Cardiac muscle cell (in vitro differentiated cells and primary cell): ENCODE data around the gene REPS2. TPM values are rescaled to one million over a fixed set of nuclear protein-coding genes. Genes with fewer than 3 reads are reported as not detected.
A peak's percentile ranks its signal among the peaks of the same experiment; 100 is the strongest.

Experiments used
- DNase-seq, 2 donors: peaks; one replicate each; pipeline versions ENCODE4 v3.0.0 to v3.0.0-alpha.2; 2010 to 2017; ENCODE audit warnings: low read depth in 1 of 2, low spot score in 1 of 2
- H3K27ac ChIP-seq: fragments of 200-600 bp; sonication (generic); 2 replicates; pipeline ENCODE4 v1.5.1; 2016
- H3K27me3 ChIP-seq: fragments of 200-600 bp; sonication (generic); 2 replicates; pipeline ENCODE4 v1.6.0; 2016; ENCODE audit warnings: control low read depth
- H3K36me3 ChIP-seq: fragments of 200-600 bp; sonication (generic); 2 replicates; pipeline ENCODE4 v1.5.1; 2016; ENCODE audit warnings: control low read depth
- H3K4me1 ChIP-seq: fragments of 200-600 bp; sonication (generic); 2 replicates; pipeline ENCODE4 v1.8.1; 2017; ENCODE audit warnings: low read depth, mild to moderate bottlenecking, mixed run types
- H3K4me3 ChIP-seq: fragments of 200-600 bp; sonication (generic); 2 replicates; pipeline ENCODE4 v1.5.1; 2016; ENCODE audit warnings: mild to moderate bottlenecking
- H3K9me3 ChIP-seq: fragments of 200-600 bp; sonication (generic); 2 replicates; pipeline ENCODE4 v1.5.1; 2017; ENCODE audit warnings: low read depth, mild to moderate bottlenecking, control low read depth
- polyA plus RNA-seq: library from polyadenylated mRNA; unstranded; fragments of >200 nt; fragmentation: Nextera tagmentation; extraction: Ambion mirVana; gene quantifications from 2 replicates; pipeline ENCODE4 v1.2.1, GENCODE V29; 2016
- total RNA-seq: library from RNA; depleted of rRNA; stranded (reverse); fragments of >200 nt; gene quantifications from 2 replicates; pipeline ENCODE4 v1.2.3, GENCODE V29; 2016
- TF ChIP-seq, protein P1 (sequence below): IDR thresholded peaks from 2 replicates; pipeline ENCODE4 v1.5.1; 2012; ENCODE audit warnings: low read depth, mild to moderate bottlenecking, low read length

The REPS2 gene
- total and polyA plus RNA-seq, 2 experiments from 2014 or later: 6.0 to 9.1 TPM

DNA sequence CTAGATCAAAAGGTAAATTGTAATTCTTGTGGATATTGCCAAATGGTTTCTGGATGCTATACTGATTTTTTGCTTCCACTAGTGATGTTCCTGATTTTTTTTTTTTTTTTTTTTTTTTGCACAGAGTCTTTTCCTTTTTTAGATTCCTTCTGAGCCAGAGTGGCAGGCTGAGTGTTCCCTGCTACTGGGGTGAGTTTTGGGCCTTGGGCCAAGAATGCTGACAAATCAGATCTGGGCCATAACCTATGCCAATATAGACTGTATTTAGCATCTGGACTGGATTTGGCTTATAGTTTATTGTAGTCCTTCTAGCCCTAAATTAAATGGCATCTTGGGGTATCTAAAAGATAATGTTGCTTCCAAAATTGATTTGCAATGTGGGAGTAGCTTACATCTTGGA is 52.8 kb downstream of the REPS2 start:
- no peaks in the 10 kb centered on the region for H3K9me3 ChIP-seq
- H3K36me3 ChIP-seq: no peaks in the 10 kb centered on the region
- peak in 1 of 2 donors; percentile 55 for DNase-seq
- TF ChIP-seq, protein P1, sequence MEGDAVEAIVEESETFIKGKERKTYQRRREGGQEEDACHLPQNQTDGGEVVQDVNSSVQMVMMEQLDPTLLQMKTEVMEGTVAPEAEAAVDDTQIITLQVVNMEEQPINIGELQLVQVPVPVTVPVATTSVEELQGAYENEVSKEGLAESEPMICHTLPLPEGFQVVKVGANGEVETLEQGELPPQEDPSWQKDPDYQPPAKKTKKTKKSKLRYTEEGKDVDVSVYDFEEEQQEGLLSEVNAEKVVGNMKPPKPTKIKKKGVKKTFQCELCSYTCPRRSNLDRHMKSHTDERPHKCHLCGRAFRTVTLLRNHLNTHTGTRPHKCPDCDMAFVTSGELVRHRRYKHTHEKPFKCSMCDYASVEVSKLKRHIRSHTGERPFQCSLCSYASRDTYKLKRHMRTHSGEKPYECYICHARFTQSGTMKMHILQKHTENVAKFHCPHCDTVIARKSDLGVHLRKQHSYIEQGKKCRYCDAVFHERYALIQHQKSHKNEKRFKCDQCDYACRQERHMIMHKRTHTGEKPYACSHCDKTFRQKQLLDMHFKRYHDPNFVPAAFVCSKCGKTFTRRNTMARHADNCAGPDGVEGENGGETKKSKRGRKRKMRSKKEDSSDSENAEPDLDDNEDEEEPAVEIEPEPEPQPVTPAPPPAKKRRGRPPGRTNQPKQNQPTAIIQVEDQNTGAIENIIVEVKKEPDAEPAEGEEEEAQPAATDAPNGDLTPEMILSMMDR: no peak
- H3K27ac ChIP-seq: no peak overlapping the region
- H3K4me1 ChIP-seq: peaks cover 7% of the 10 kb centered on the region
- H3K4me3 ChIP-seq: no peak overlapping the region
- H3K27me3 ChIP-seq: no peaks in the 10 kb centered on the region

DNA sequence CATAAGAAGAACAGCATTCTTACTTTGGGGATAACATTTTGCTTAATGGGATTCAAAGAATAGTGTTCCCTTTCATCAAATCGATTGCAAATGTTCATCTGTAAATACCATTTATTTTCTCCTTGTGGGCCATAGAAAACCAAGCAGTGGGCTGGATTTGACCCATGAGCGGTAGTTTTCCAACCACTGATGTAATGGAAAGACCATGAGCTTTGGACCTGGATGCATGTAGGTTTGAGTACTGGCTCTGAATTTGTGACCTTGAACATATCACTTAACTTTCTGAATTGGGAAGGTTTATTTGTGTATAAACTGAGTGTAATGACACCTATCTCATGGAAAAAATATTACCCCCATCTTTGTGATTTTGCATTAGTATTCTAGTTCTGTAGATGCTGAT is 54.3 kb downstream of the REPS2 start:
- no peak for DNase-seq
- Histone ChIP-seq H3K9me3 (no peaks in the 10 kb centered on the region), H3K27ac (no peak overlapping the region), H3K4me1 (peaks cover 7% of the 10 kb centered on the region), H3K4me3 (no peak overlapping the region), H3K36me3 (no peaks in the 10 kb centered on the region), H3K27me3 (no peaks in the 10 kb centered on the region)
- TF ChIP-seq, protein P1: no peak

DNA sequence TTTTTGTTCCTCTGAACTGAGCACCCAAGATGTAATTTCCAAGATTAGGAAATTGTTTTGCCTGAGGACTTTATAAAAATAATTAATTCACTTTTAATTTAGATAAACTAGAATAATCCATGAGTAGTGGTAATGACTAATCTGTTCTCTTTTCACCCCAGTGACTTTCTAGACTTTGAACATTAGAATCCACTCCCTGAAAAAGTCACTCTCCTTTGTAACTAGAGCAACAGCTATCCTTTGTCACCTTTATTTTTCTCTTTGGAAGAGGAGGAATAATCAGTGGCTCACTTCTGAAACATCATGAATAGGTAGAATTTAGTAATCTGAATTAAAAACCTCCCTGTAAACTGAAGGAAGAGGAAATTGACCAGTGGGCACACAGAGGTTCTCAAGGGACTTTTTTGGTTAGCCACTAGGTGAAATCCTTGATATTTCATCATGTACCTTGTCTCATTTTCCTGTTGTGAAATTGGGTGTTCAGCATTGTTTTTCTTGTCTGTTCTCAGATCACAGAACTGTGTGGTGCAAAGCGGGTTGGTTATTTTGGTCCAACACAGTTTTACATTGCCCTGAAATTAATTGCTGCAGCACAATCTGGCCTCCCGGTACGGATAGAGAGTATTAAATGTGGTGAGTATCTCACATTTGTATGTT is 59.4 kb downstream of the REPS2 start:
- no peaks in the 10 kb centered on the region for H3K27me3 ChIP-seq
- H3K9me3 ChIP-seq: no peaks in the 10 kb centered on the region
- TF ChIP-seq, protein P1: no peak
- no peak overlapping the region for H3K27ac ChIP-seq
- no peak overlapping the region for H3K4me3 ChIP-seq
- no peaks in the 10 kb centered on the region for H3K4me1 ChIP-seq
- no peaks in the 10 kb centered on the region for H3K36me3 ChIP-seq
- peak in 1 of 2 donors; percentile 51 for DNase-seq

DNA sequence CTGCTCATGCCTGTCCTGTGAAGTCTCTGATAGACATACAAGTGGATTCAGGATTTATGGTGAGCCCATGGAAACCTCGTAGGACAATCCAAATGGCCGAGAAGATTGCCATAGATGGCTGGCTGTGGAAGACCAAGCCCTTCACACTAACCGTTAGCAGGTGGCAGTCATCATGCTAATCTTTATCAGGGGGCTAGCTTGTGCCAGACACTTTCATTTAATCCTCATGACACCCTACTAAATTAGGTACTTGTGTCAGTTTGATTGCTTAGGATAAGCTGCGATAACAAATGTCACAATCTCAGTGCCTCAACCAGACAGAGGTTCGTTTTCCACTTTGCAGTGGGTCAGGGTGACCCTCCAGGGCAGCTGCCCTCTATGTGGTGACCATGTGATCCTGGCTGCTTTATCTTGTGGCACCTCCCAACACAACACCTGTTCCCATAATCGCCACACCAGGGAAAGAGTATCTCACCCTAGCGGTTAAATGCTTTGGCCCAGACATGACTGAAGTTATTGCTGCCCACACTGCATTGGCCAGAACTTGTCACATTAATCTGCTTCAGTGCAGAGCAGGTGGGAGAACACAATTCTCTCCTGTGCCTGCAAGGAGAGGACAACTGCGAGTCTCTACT is 60.8 kb downstream of the REPS2 start:
- H3K9me3 ChIP-seq: no peaks in the 10 kb centered on the region
- H3K27me3 ChIP-seq: no peaks in the 10 kb centered on the region
- no peak overlapping the region for H3K4me3 ChIP-seq
- peak; percentile 23 to 34 for DNase-seq
- no peaks in the 10 kb centered on the region for H3K36me3 ChIP-seq
- TF ChIP-seq, protein P1: peak; percentile 33
- H3K4me1 ChIP-seq: no peaks in the 10 kb centered on the region
- no peak overlapping the region for H3K27ac ChIP-seq

DNA sequence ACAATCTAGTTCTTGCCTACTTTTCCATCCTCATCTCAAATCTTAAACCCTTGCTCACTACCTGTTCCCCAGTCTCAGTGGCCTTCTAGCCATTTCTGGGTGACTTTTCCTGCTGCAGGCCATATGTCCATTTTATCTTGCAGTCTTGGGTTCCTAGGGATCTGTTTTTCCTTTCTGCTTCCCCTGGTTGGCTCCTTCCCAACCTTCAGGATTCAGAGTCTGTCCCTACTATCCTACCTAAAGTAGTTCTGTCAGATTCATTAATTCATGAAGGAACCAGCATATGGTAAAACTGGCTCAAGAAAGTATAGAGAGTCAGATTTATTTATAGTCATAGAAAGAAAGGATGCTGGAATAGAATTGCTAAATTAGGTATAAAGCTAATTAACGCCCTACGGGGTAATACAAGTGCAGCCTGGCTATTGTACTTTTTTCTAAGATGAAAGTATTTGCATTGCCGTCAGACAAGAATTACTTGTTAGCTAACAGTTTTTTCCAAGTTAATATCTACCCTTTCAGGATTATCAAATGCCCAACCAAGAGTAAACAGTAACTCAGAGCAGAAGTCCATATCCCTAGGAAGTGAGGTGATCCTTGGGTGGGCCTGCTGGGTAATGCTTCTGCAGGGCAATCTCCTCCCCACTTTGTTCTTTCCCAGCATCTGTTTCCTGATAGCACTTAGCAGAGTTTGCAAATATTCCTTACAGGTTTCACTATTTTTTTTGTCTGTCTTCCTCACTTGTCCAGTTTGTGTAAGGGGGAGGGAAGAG is 63.6 kb downstream of the REPS2 start:
- Histone ChIP-seq H3K27ac (no peak overlapping the region), H3K9me3 (no peaks in the 10 kb centered on the region), H3K4me1 (peaks cover 8% of the 10 kb centered on the region), H3K27me3 (no peaks in the 10 kb centered on the region), H3K36me3 (no peaks in the 10 kb centered on the region), H3K4me3 (no peak overlapping the region)
- TF ChIP-seq, protein P1: no peak
- no peak for DNase-seq
